MM.1S (cell line): ENCODE measurements around the gene ANKRD44.

Experiments
- DNase-seq: peaks from one replicate; pipeline ENCODE4 v3.0.0-alpha.2; 2015
- H2AFZ ChIP-seq: fragments of 300-600 bp; sonication (generic); 2 replicates; pipeline ENCODE4 v1.6.0; 2016; ENCODE audit warnings: antibody characterized with exemption, low read length
- H3F3A ChIP-seq: fragments of 300-600 bp; sonication (generic); 2 replicates; pipeline ENCODE4 v1.6.1; 2016; ENCODE audit warnings: mild to moderate bottlenecking, antibody characterized with exemption, low read length, moderate library complexity, mixed read lengths; ENCODE audit not compliant: insufficient read depth
- H3K27ac ChIP-seq: fragments of 300-600 bp; sonication (generic); 2 replicates; pipeline ENCODE4 v1.5.1; 2016; ENCODE audit warnings: mild to moderate bottlenecking, low read length
- H3K27me3 ChIP-seq: fragments of 300-600 bp; sonication (generic); replicated peaks from 2 replicates; pipeline ENCODE4 v1.6.0; 2016; ENCODE audit warnings: low read length; ENCODE audit not compliant: insufficient read depth
- H3K36me3 ChIP-seq: fragments of 300-600 bp; sonication (generic); replicated peaks from 2 replicates; pipeline ENCODE4 v1.6.1; 2016; ENCODE audit warnings: mild to moderate bottlenecking, low read length, mixed read lengths; ENCODE audit not compliant: insufficient read depth
- H3K4me1 ChIP-seq: fragments of 300-600 bp; sonication (generic); 2 replicates; pipeline ENCODE4 v1.6.1; 2016; ENCODE audit warnings: low read length, mixed read lengths
- H3K4me2 ChIP-seq: fragments of 300-600 bp; sonication (generic); 2 replicates; pipeline ENCODE4 v1.6.0; 2016; ENCODE audit warnings: low read depth, low read length
- H3K4me3 ChIP-seq: fragments of 300-600 bp; sonication (generic); 2 replicates; pipeline ENCODE4 v1.5.1; 2016; ENCODE audit warnings: low read length, mixed read lengths
- H3K79me2 ChIP-seq: fragments of 300-600 bp; sonication (generic); 2 replicates; pipeline ENCODE4 v1.6.1; 2016; ENCODE audit warnings: mixed run types, low read length, mixed read lengths
- H3K9ac ChIP-seq: fragments of 300-600 bp; sonication (generic); 2 replicates; pipeline ENCODE4 v1.6.1; 2016; ENCODE audit warnings: low read length, mixed read lengths
- H3K9me2 ChIP-seq: fragments of 300-600 bp; sonication (generic); replicated peaks from 2 replicates; pipeline ENCODE4 v1.6.1; 2016; ENCODE audit warnings: mild to moderate bottlenecking, low read length, mixed read lengths; ENCODE audit not compliant: insufficient read depth
- H3K9me3 ChIP-seq: fragments of 300-600 bp; sonication (generic); replicated peaks from 2 replicates; pipeline ENCODE4 v1.6.1; 2016; ENCODE audit warnings: mild to moderate bottlenecking, low read length, mixed read lengths; ENCODE audit not compliant: insufficient read depth
- H4K20me1 ChIP-seq: fragments of 300-600 bp; sonication (generic); 2 replicates; pipeline ENCODE4 v1.6.1; 2016; ENCODE audit warnings: mild to moderate bottlenecking, low read length, moderate library complexity, mixed read lengths; ENCODE audit not compliant: insufficient read depth
- EZH2 ChIP-seq: fragments of 300-600 bp; sonication (generic); optimal IDR thresholded peaks from 2 replicates; pipeline ENCODE3; 2017; ENCODE audit warnings: low read depth, mild to moderate bottlenecking, antibody characterized with exemption, low read length, mixed read lengths
- EZH2phosphoT487 ChIP-seq: fragments of 300-600 bp; sonication (generic); IDR thresholded peaks from 2 replicates; pipeline ENCODE4 v1.6.1; 2018; ENCODE audit warnings: antibody characterized with exemption, low read length
- TF ChIP-seq, protein P1 (sequence below): fragments of 300-600 bp; sonication (generic); IDR thresholded peaks from 2 replicates; pipeline ENCODE4 v1.5.1; 2016; ENCODE audit warnings: antibody characterized with exemption, low read length, mixed read lengths

Gene ANKRD44

DNA sequence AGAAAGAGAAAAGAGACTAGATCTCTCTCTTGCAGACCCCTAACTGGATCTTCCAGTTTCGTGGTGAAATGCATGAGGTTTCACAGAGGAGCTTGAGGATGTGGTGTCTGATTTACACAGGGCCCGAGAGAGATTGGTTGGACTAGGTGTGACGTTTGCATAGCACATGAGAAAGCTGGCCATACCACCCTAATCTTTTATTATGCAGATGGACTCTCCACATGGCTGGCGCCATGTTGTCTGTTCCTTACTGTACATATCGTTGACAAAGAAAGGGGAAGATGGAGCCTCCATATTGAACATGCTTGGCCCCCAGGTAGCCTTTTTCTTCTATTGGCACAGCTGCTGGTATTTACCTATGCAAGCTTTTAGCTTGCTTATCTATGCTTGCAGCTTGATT is 356.6 kb downstream of the ANKRD44 start:
- no peaks in the 10 kb centered on the region for H3K36me3 ChIP-seq
- DNase-seq, result no peak

DNA sequence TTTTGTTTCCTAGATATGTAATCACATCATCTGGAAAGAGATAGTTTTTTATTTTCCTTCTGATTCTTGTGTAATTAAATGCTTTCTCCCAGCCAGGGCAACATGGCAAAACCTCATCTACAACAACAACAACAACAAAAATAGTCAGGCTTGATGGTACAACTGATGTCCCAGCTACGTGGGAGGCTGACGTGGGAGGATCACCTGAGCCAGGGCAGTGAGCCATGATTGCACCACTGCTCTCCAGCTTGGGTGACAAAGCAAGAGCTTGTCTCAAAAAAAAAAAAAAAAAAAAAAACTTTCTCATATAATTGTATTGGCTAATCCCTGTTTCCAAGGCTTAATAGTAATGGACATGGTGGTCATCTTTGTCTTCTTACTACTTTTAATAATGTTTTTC is 357.6 kb downstream of the ANKRD44 start:
- no peak for DNase-seq
- H2AFZ ChIP-seq, result no peak overlapping the region

More for the DNA sequence above, 356.6 kb downstream of the ANKRD44 start:
- H3K9me2 ChIP-seq, result no peaks in the 10 kb centered on the region
- TF ChIP-seq, protein P1, sequence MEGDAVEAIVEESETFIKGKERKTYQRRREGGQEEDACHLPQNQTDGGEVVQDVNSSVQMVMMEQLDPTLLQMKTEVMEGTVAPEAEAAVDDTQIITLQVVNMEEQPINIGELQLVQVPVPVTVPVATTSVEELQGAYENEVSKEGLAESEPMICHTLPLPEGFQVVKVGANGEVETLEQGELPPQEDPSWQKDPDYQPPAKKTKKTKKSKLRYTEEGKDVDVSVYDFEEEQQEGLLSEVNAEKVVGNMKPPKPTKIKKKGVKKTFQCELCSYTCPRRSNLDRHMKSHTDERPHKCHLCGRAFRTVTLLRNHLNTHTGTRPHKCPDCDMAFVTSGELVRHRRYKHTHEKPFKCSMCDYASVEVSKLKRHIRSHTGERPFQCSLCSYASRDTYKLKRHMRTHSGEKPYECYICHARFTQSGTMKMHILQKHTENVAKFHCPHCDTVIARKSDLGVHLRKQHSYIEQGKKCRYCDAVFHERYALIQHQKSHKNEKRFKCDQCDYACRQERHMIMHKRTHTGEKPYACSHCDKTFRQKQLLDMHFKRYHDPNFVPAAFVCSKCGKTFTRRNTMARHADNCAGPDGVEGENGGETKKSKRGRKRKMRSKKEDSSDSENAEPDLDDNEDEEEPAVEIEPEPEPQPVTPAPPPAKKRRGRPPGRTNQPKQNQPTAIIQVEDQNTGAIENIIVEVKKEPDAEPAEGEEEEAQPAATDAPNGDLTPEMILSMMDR, result no peak
- TF ChIP-seq EZH2 (no peak), EZH2phosphoT487 (no peak)
- no peaks in the 10 kb centered on the region for H4K20me1 ChIP-seq
- H3K4me3 ChIP-seq, result no peak overlapping the region
- no peaks in the 10 kb centered on the region for H3K9me3 ChIP-seq
- no peaks in the 10 kb centered on the region for H3K79me2 ChIP-seq
- no peaks in the 10 kb centered on the region for H3K27me3 ChIP-seq
- H3K27ac ChIP-seq, result no peak overlapping the region
- H3K4me2 ChIP-seq, result no peak overlapping the region
- no peaks in the 10 kb centered on the region for H3F3A ChIP-seq
- H3K9ac ChIP-seq, result no peak overlapping the region
- H3K4me1 ChIP-seq, result no peaks in the 10 kb centered on the region
- H2AFZ ChIP-seq, result no peak overlapping the region

DNA sequence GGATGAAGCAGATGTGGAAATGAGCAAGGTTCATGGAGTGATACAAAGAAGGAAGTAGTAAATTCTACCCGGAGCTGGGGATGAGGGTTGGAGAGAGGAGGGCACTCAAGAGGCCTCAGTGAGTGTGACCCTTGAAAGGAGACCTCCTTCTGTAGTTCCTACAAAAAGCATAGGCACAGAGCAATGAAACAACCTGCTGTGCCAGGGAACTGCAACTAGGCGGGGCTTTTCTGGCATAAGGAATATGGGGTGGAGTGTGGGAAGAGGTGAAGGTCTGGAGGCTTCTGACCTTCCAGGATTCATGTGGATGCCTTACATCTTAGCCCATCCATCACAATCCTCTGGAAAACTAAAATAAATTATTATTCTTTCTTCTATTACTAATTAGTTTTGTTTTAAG is 358.6 kb downstream of the ANKRD44 start:
- Histone ChIP-seq H3K9me2 (no peaks in the 10 kb centered on the region), H3K36me3 (no peaks in the 10 kb centered on the region), H3K79me2 (no peaks in the 10 kb centered on the region), H4K20me1 (no peaks in the 10 kb centered on the region), H3K4me2 (no peak overlapping the region), H2AFZ (no peak overlapping the region), H3K9ac (no peak overlapping the region), H3K9me3 (no peaks in the 10 kb centered on the region), H3K4me1 (no peaks in the 10 kb centered on the region), H3K4me3 (no peak overlapping the region), H3F3A (no peaks in the 10 kb centered on the region), H3K27me3 (no peaks in the 10 kb centered on the region), H3K27ac (no peak overlapping the region)
- DNase-seq, result no peak
- TF ChIP-seq, protein P1, result no peak
- TF ChIP-seq EZH2 (no peak), EZH2phosphoT487 (no peak)

More for the DNA sequence above, 357.6 kb downstream of the ANKRD44 start:
- no peaks in the 10 kb centered on the region for H3F3A ChIP-seq
- H3K4me1 ChIP-seq, result no peaks in the 10 kb centered on the region
- no peaks in the 10 kb centered on the region for H3K9me2 ChIP-seq
- no peak for TF ChIP-seq EZH2phosphoT487
- TF ChIP-seq, protein P1, result no peak
- no peak overlapping the region for H3K4me2 ChIP-seq
- H3K79me2 ChIP-seq, result no peaks in the 10 kb centered on the region
- H3K9ac ChIP-seq, result no peak overlapping the region
- no peak overlapping the region for H3K27ac ChIP-seq
- H3K27me3 ChIP-seq, result no peaks in the 10 kb centered on the region
- H3K36me3 ChIP-seq, result no peaks in the 10 kb centered on the region
- H4K20me1 ChIP-seq, result no peaks in the 10 kb centered on the region
- no peaks in the 10 kb centered on the region for H3K9me3 ChIP-seq
- H3K4me3 ChIP-seq, result no peak overlapping the region
